Brain microvascular endothelial cell (primary cell): Measurements from ENCODE around the gene SF3B6.

Source experiments
- DNase-seq: peaks from one replicate; pipeline ENCODE4 v3.0.0-alpha.2; 2020
- H3K27ac ChIP-seq: fragments of 250-450 bp; sonication (Bioruptor Pico); 2 replicates; pipeline ENCODE4 v1.5.1; 2020; ENCODE audit warnings: mild to moderate bottlenecking, moderate library complexity
- H3K27me3 ChIP-seq: fragments of 250-450 bp; sonication (Bioruptor Pico); replicated peaks from 2 replicates; pipeline ENCODE4 v1.5.1; 2020; ENCODE audit warnings: mild to moderate bottlenecking
- H3K36me3 ChIP-seq: fragments of 250-450 bp; sonication (Bioruptor Pico); replicated peaks from 2 replicates; pipeline ENCODE4 v1.5.1; 2020; ENCODE audit warnings: mild to moderate bottlenecking
- H3K4me3 ChIP-seq: 2 replicates; pipeline ENCODE4 v1.5.1; 2011; ENCODE audit warnings: low read depth, mild to moderate bottlenecking, control low read depth, low read length, moderate library complexity
- in situ Hi-C: cut with HindIII; loops from 2 replicates; pipeline ENCODE4 v1.10.0; 2017; ENCODE audit warnings: low sequenced_read_pairs, low pct_ligation_motif_present
- TF ChIP-seq, protein P1 (sequence below): IDR thresholded peaks from 2 replicates; pipeline ENCODE4 v1.5.1; 2011; ENCODE audit warnings: low read depth, mild to moderate bottlenecking, moderate library complexity, low read length, control low read depth, inconsistent platforms; ENCODE audit errors: missing control alignments

SF3B6 gene

DNA sequence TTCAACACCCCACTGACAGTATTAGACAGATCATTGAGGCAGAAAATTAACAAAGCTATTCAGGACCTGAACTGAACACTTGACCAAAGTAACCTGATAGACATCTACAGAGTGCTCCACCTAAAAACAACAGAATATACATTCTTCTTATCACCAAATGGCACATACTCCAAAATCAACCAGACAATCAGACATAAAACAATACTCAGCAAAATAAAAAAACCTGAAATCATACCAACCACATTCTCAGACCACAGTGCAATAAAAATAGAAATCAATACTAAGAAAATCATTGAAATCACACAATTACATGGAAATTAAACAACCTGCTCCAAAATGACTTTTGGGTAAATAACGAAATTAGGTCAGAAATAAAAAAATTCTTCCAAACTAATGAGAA lies 31.2 kb upstream of the SF3B6 start:
- TF ChIP-seq, protein P1, sequence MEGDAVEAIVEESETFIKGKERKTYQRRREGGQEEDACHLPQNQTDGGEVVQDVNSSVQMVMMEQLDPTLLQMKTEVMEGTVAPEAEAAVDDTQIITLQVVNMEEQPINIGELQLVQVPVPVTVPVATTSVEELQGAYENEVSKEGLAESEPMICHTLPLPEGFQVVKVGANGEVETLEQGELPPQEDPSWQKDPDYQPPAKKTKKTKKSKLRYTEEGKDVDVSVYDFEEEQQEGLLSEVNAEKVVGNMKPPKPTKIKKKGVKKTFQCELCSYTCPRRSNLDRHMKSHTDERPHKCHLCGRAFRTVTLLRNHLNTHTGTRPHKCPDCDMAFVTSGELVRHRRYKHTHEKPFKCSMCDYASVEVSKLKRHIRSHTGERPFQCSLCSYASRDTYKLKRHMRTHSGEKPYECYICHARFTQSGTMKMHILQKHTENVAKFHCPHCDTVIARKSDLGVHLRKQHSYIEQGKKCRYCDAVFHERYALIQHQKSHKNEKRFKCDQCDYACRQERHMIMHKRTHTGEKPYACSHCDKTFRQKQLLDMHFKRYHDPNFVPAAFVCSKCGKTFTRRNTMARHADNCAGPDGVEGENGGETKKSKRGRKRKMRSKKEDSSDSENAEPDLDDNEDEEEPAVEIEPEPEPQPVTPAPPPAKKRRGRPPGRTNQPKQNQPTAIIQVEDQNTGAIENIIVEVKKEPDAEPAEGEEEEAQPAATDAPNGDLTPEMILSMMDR = no peak
- DNase-seq = no peak
- in situ Hi-C loops = no loop called here
- Histone ChIP-seq H3K27ac (no peak overlapping the region), H3K27me3 (no peaks in the 10 kb centered on the region), H3K4me3 (no peak overlapping the region), H3K36me3 (no peaks in the 10 kb centered on the region)

DNA sequence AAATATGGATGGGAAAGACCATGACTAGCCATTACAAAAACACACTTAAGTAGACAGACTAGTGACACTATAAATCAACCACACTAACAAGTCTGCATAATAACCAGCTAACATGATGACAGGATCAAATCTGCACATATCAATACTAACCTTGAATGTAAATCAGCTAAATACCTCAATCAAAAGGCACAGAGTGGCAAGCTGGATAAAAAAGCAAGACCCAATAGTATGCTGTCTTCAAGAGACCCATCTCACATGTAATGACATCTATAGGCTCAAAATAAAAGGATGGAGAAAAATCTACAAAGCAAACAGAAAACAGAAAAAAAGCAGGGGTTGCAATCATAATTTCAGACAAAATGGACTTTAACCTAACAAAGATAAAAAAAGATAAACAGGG lies 30.7 kb upstream of the SF3B6 start:
- no peaks in the 10 kb centered on the region for H3K27me3 ChIP-seq
- in situ Hi-C loops = no loop called here
- DNase-seq = no peak
- no peak overlapping the region for H3K27ac ChIP-seq
- no peaks in the 10 kb centered on the region for H3K36me3 ChIP-seq
- no peak overlapping the region for H3K4me3 ChIP-seq
- TF ChIP-seq, protein P1 = no peak

DNA sequence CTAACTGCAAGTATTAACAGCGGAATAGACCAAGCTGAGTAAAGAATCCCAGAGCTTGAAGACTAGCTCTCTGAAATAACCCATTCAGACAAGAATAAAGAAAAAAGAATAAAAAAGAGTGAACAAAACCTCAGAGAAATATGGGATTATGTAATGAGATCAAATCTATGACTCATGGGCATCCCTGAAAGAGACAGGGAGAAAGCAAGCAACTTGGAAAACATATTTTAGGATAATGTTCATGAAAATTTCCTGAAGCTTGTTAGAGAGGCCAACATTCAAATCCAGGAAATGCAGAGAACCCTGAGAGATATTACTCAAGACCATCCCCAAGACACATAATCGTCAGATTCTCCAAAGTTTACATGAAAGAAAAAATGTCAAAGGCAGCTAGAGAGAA lies 29.7 kb upstream of the SF3B6 start:
- in situ Hi-C loops = no loop called here
- H3K27ac ChIP-seq = no peak overlapping the region
- H3K36me3 ChIP-seq = no peaks in the 10 kb centered on the region
- no peak for DNase-seq
- TF ChIP-seq, protein P1 = no peak
- H3K4me3 ChIP-seq = no peak overlapping the region
- H3K27me3 ChIP-seq = no peaks in the 10 kb centered on the region

DNA sequence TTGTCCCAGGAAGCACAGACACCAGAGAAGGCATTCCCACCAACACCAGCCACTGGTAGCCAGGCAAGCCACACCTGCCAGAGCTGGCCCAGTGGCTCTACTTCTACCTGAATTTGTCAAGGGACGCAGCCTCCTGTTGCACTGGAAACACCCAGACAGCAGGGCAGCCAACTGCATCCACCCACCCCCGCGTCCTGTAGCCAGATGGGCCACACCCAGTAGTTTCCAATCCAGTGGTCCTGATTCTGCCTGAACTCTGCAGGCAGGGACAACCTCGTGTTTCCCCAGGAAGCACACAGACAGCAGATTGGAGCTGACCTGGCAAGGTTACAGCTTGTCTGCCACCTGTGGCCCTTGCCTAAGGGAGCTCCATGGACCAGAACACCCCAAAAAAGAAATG lies 28.8 kb upstream of the SF3B6 start:
- no peak overlapping the region for H3K4me3 ChIP-seq
- in situ Hi-C loops = no loop called here
- H3K36me3 ChIP-seq = no peaks in the 10 kb centered on the region
- H3K27me3 ChIP-seq = no peaks in the 10 kb centered on the region
- DNase-seq = no peak
- TF ChIP-seq, protein P1 = no peak
- H3K27ac ChIP-seq = no peak overlapping the region

DNA sequence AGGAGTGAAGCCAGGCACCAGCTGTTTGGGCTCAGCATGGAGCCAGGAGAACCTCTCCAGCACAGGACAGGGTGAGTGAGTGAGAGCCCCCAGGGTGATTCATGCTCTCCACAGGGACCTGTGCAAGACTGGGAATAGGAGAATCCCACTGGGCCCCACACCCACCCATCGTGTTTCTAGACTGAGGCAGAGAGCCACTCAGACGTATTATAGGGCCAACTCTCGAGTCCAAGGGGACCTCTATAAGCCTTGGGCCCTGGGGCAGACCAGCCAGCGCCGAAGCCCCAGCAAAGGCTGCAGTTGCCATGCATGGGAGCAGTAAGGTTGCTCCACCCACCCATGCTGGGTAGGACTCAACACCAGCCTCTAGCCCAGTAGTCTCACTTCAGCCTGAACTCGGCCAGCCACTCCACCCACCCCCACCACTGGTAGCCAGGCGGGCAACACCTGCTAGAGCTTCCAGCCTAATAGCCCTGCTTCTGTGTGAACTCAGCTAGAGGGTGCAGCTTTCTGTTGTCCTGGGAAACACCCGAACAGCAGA lies 28.1 kb upstream of the SF3B6 start:
- Histone ChIP-seq H3K27me3 (no peaks in the 10 kb centered on the region), H3K4me3 (no peak overlapping the region), H3K36me3 (no peaks in the 10 kb centered on the region), H3K27ac (no peak overlapping the region)
- TF ChIP-seq, protein P1 = no peak
- in situ Hi-C loops = no loop called here
- DNase-seq = no peak

DNA sequence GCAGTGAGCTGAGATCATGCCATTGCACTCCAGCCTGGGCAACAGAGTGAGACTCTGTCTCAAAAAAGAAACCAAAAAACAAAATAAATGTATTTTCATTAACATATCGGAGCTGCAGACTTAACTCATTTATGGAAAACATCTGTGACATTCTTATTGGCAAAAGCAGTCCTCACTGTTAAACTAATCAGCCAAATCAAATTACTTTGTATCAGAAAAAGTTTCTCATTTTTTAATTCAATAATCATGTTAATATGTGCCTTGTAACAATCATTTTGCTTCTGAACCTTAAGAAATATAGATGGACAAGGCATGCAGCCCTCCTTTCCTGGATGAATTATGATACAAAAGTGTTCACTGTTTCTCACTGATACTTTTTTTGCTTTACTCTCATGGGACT lies 26.6 kb upstream of the SF3B6 start:
- no peaks in the 10 kb centered on the region for H3K36me3 ChIP-seq
- in situ Hi-C loops = no loop called here
- DNase-seq = no peak
- H3K27ac ChIP-seq = no peak overlapping the region
- TF ChIP-seq, protein P1 = no peak
- no peaks in the 10 kb centered on the region for H3K27me3 ChIP-seq
- no peak overlapping the region for H3K4me3 ChIP-seq
